Thymus (tissue), 11 donors: ENCODE results near the gene ADGRA1. TPM values are rescaled to one million over a fixed set of nuclear protein-coding genes. Genes with fewer than 3 reads are reported as not detected.
A peak's percentile ranks its signal among the peaks of the same experiment; 100 is the strongest.
"Not testable (repeated sequence)": the region's sequence is repeated elsewhere in the genome, so short reads cannot be mapped to it uniquely, and the experiment has no call there.

Experiments
- DNase-seq, 9 donors: peaks; one replicate each; pipeline ENCODE4 v3.0.0-alpha.2; 2013; ENCODE audit warnings: low spot score in 9 of 9, low read depth in 6 of 9, missing footprints in 1 of 9
- H3K27ac ChIP-seq, 2 donors: one replicate each; pipeline ENCODE4 v1.5.1; 2013; ENCODE audit warnings: control low read depth in 1 of 2, low read depth in 1 of 2, low read length in 1 of 2, mild to moderate bottlenecking in 1 of 2, moderate library complexity in 1 of 2
- H3K27me3 ChIP-seq, 2 donors: one replicate each; pipeline ENCODE4 v1.5.1; 2013; ENCODE audit warnings: low read length in 1 of 2; ENCODE audit not compliant: control insufficient read depth in 2 of 2, insufficient read depth in 1 of 2
- H3K36me3 ChIP-seq, 2 donors: one replicate each; pipeline ENCODE4 v1.5.1; 2013; ENCODE audit warnings: low read length in 1 of 2, mild to moderate bottlenecking in 1 of 2, moderate library complexity in 1 of 2; ENCODE audit not compliant: control insufficient read depth in 2 of 2, insufficient read depth in 2 of 2
- H3K4me1 ChIP-seq, 2 donors: one replicate each; pipeline ENCODE4 v1.5.1; 2013; ENCODE audit warnings: low read length in 2 of 2; ENCODE audit not compliant: control insufficient read depth in 2 of 2, insufficient read depth in 2 of 2
- H3K4me3 ChIP-seq, 2 donors: one replicate each; pipeline ENCODE4 v1.5.1; 2013; ENCODE audit warnings: low read length in 2 of 2, control low read depth in 1 of 2, mild to moderate bottlenecking in 1 of 2
- H3K9me3 ChIP-seq, 2 donors: one replicate each; pipeline ENCODE4 v1.5.1; 2013; ENCODE audit warnings: low read length in 1 of 2, mild to moderate bottlenecking in 1 of 2; ENCODE audit not compliant: control insufficient read depth in 2 of 2, insufficient read depth in 1 of 2
- WGBS: extraction: QIAGEN DNeasy Blood & Tissue Kit; methylation state at CpG from one replicate; pipeline ENCODE4 v1.1.7; 2013; 5-methylcytosine and 5-hydroxymethylcytosine counted together
- polyA plus RNA-seq: library from polyadenylated mRNA; stranded (reverse); fragments of 200-250 nt; gene quantifications from one replicate; pipeline ENCODE4 v1.2.3, GENCODE V29; 2013
- total RNA-seq: library from RNA; stranded (reverse); fragments of 120-200 nt; gene quantifications from one replicate; pipeline ENCODE4 v1.2.4, GENCODE V29; 2013
- donor health status: healthy.

Gene ADGRA1
- total and polyA plus RNA-seq, 2 donors, result 0.02 TPM; not detected in 1

GRCh38 chr10:133110133-133110532 lies 22.4 kb downstream of the ADGRA1 start:
- DNase-seq, result no peak
- Histone ChIP-seq H3K27me3 (peaks cover 0 to 2% of the 10 kb centered on the region in 2 donors), H3K9me3 (peaks cover 7 to 78% of the 10 kb centered on the region in 2 donors), H3K27ac (no peak overlapping the region), H3K36me3 (no peaks in the 10 kb centered on the region), H3K4me1 (no peaks in the 10 kb centered on the region), H3K4me3 (no peak overlapping the region)
- WGBS, result 50% methylated on average over 13 of the region's 13 CpGs

- no peak overlapping the region for H3K27ac ChIP-seq
- WGBS, result 39% methylated on average over 6 of the region's 6 CpGs
- H3K36me3 ChIP-seq, result no peaks in the 10 kb centered on the region
- H3K4me3 ChIP-seq, result no peak overlapping the region
- no peak for DNase-seq
- H3K9me3 ChIP-seq, result peaks cover 9 to 80% of the 10 kb centered on the region in 2 donors
- H3K4me1 ChIP-seq, result no peaks in the 10 kb centered on the region
- no peaks in the 10 kb centered on the region for H3K27me3 ChIP-seq
These were observed 23.0 kb downstream of the ADGRA1 start for GRCh38 chr10:133110609-133111275.

- not testable (repeated sequence) for H3K27ac ChIP-seq, H3K36me3 ChIP-seq, H3K27me3 ChIP-seq, H3K4me1 ChIP-seq, H3K4me3 ChIP-seq
- H3K9me3 ChIP-seq, result peaks cover 9 to 82% of the 10 kb centered on the region in 2 donors
- WGBS, result 35% methylated on average over 6 of the region's 7 CpGs
- peak in 2 of 9 donors; percentile 7 to 32 for DNase-seq
These were observed 23.9 kb downstream of the ADGRA1 start for GRCh38 chr10:133111640-133112039.

GRCh38 chr10:133113146-133113830 lies 25.6 kb downstream of the ADGRA1 start:
- Histone ChIP-seq H3K4me1 (no peaks in the 10 kb centered on the region), H3K4me3 (no peak overlapping the region), H3K27ac (no peak overlapping the region), H3K36me3 (no peaks in the 10 kb centered on the region), H3K27me3 (no peaks in the 10 kb centered on the region), H3K9me3 (peaks cover 8 to 83% of the 10 kb centered on the region in 2 donors)
- no peak for DNase-seq
- WGBS, result 94% methylated on average over 31 of the region's 31 CpGs

GRCh38 chr10:133113847-133114246 lies 26.1 kb downstream of the ADGRA1 start:
- Histone ChIP-seq H3K27me3 (no peaks in the 10 kb centered on the region), H3K9me3 (peaks cover 7 to 81% of the 10 kb centered on the region in 2 donors), H3K4me1 (no peaks in the 10 kb centered on the region), H3K4me3 (no peak overlapping the region), H3K27ac (no peak overlapping the region), H3K36me3 (no peaks in the 10 kb centered on the region)
- WGBS, result 95% methylated on average over 12 of the region's 12 CpGs
- no peak for DNase-seq

- H3K27ac ChIP-seq, result no peak overlapping the region
- H3K4me3 ChIP-seq, result no peak overlapping the region
- H3K9me3 ChIP-seq, result peaks cover 7 to 77% of the 10 kb centered on the region in 2 donors
- H3K36me3 ChIP-seq, result no peaks in the 10 kb centered on the region
- no peak for DNase-seq
- H3K4me1 ChIP-seq, result no peaks in the 10 kb centered on the region
- 96% methylated on average over 18 of the region's 18 CpGs for WGBS
- no peaks in the 10 kb centered on the region for H3K27me3 ChIP-seq
These were observed 26.5 kb downstream of the ADGRA1 start for GRCh38 chr10:133114251-133114650.

GRCh38 chr10:133114726-133115452 lies 27.2 kb downstream of the ADGRA1 start:
- no peaks in the 10 kb centered on the region for H3K27me3 ChIP-seq
- DNase-seq, result no peak
- 93% methylated on average over 33 of the region's 33 CpGs for WGBS

GRCh38 chr10:133115453-133115842 lies 27.7 kb downstream of the ADGRA1 start:
- WGBS, result 93% methylated on average over 13 of the region's 13 CpGs
- H3K4me3 ChIP-seq, result no peak overlapping the region
- no peaks in the 10 kb centered on the region for H3K27me3 ChIP-seq
- H3K27ac ChIP-seq, result no peak overlapping the region
- no peak for DNase-seq
- H3K4me1 ChIP-seq, result no peaks in the 10 kb centered on the region
- H3K36me3 ChIP-seq, result no peaks in the 10 kb centered on the region
- H3K9me3 ChIP-seq, result peaks cover 7 to 67% of the 10 kb centered on the region in 2 donors

More at GRCh38 chr10:133114726-133115452, 27.2 kb downstream of the ADGRA1 start:
- no peaks in the 10 kb centered on the region for H3K4me1 ChIP-seq
- no peak overlapping the region for H3K4me3 ChIP-seq
- no peaks in the 10 kb centered on the region for H3K36me3 ChIP-seq
- peaks cover 7 to 72% of the 10 kb centered on the region in 2 donors for H3K9me3 ChIP-seq
- no peak overlapping the region for H3K27ac ChIP-seq

GRCh38 chr10:133115976-133116375 lies 28.3 kb downstream of the ADGRA1 start:
- no peak for DNase-seq
- Histone ChIP-seq H3K4me1 (no peaks in the 10 kb centered on the region), H3K9me3 (peaks cover 7 to 67% of the 10 kb centered on the region in 2 donors), H3K27ac (no peak overlapping the region), H3K4me3 (no peak overlapping the region), H3K27me3 (no peaks in the 10 kb centered on the region), H3K36me3 (no peaks in the 10 kb centered on the region)
- WGBS, result 89% methylated on average over 17 of the region's 17 CpGs
